SHP77 treated with DMSO at 0.1 percent for 48 hours (cell line): ENCODE data around the gene KCNC1.

Source experiments
- DNase-seq: peaks from one replicate; lab custom pipeline; 2025; lab: John Stamatoyannopoulos, UW

Gene KCNC1

DNA sequence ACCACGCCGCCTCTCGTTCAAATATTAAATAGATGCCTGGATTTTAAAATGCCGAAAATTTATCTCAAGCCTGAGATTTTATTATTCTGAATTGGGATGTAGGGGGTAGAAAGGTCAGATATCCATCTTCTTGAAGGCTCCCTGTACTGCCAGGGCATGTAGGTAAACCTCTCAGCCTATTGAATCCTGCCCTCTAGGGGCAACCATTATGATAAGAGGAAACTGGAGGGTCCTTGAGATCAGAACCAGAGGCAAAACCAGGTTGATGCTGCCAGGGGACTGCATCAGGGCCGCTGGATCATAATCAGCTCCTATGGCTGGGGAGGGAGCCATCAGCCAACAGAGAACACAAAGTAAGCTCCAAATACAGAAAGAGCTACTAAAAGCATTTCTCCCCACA, 92.4 kb downstream of the KCNC1 start:
- no peak for DNase-seq

DNA sequence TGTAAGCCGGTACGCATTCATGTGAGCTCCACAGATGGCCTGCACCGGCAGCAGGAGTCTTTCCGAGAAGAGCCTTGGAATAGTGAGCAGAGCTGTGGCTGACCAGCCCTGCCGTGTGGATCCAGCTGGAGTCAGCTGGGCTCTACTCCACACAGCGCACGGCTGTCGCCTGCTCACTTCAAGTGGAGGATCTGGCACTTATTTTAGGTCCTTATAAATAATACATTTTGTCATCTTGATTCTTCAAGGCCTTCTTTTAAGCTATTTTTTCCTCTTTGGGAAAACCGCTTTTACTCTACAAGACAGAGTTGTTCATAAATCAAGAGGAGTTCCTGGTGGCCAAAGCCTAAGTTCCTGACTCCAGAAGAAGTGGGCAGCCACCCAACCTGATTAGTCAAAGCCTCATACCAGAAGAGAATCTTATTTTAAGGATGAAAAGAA, 93.8 kb downstream of the KCNC1 start:
- no peak for DNase-seq

DNA sequence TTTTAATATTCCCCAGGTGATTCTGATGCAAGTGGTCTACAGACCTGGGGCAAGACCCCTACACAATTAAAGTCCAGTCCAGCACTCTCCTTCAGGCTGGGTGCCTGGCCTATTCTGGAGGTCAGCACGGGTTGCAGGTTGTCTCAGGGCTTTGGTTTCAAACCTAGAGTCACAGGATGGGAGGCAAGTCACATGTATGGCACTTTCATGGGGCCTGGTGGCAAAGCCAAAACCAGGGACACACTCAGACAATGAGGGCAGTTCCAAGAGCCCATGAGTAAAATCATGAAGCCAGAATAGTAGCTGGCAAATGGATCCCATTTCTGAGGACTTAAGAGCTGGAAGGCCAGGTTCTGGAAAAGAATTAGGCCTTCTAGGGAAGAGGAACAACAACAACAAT, 96.6 kb downstream of the KCNC1 start:
- no peak for DNase-seq

DNA sequence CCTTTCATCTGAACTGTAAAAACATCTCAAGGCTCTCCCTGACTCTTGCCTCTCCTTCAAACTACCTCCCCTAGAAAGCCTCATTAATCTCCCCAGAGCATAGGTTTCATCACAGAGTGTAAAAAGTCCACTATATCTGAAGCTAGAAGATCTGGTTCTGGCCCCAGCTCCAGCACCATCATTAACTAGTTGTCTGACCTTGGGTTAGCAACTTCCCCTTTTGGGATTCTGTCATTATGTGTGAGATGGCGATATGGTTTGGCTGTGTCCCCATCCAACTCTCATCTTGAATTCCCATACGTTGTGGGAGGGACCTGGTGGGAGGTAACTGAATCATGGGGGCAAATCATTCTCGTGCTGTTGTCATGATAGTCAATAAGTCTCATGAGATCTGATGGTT, 97.3 kb downstream of the KCNC1 start:
- DNase-seq = no peak
